ENCODE measurements around the gene IL4.

Gene IL4

DNA sequence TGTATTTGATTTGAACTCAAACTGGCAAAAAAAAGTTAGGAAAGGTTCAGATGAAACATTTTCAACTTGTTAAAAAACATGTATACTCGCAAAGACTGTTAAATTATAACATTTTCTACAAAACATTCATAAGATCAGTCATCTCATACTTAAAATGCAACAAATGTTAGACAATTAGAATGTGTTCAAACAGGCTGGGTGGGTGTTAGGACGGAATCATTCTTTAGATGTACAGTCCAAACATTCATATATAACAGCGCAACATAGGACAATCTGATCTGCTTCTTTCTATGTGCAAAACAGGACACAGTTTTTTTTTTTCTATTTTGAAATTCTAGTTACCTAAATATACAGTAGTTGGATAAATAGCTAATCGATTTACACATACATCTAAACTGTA lies 22.2 kb downstream of the IL4 start:
- no peak for DNase-seq (ENCODE audit: low spot score)

DNA sequence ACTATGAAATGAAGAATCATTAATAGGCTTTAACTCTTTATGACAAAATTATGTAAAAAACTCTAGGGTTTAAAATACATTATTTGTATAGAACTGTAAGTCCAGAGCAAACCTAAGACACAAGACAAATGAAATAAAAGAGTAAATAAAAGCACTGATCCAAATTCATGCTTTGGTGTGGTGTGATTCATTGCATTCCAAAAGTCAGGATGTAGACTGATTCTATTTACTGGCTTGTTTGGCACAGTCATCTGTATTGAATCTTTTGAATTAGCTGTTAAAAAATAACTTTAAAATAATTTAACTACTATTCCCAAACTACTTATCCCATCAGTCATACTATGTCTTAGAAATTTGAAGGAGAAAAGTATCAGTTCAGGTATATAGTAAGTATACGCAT lies 31.1 kb downstream of the IL4 start:
- DNase-seq (ENCODE audit: low spot score): no peak

DNA sequence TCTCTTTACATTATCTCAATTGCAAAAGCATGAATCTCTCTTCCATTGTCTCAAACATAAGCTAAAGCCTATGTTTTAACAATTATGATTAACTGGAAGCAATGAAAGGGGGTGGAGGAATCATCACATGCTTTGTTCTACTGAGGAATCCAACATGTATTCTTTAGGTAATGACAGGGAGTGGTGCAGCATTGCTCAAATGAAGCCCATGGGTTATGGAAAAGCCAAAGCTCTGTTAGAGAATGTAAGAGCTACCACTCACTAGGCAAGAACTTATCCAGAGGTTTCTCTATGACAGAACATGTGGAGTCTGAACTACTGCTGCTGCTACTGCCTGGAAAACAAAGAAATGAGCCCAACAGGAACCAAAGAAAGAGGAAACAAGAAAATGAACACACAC lies 34.9 kb downstream of the IL4 start:
- DNase-seq (ENCODE audit: low spot score): no peak

DNA sequence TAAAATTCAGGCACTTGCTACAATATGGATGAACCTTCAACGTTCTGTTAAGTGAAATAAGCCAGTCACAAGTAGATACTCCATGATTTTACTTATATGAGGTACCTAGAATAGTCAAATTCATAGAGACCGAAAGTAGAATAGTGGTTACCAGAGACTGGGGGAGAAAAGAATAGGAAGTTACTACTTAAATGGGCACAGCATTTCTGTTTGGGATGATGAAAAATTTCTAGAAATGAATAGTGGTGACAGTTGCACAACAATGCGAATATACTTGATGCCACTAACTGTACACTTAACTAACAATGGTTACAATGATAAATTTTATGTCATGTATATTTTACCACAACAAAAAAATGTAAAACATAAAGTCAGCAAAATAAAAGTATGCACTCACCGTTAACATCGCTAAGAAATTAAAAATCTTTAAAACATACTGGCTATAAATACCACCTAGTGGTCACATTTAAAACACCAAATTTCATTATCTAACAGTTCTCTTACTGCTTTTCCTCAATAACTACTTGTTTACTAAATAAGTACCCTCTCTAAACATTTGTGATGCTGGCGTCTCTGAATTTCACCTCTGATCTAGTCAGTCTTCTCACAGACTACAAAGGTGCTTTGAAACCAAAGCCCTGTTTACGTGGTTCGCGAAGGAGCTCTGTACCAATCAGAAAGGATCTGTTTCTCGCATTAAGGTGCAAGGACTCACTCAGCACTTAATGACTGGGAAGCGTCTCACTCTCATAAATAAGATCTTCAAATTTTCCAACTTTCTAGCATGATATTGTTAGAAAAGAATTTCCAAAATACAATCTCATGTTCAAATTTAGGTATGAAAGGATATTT lies 40.9 kb downstream of the IL4 start:
- no peak for DNase-seq (ENCODE audit: low spot score)

DNA sequence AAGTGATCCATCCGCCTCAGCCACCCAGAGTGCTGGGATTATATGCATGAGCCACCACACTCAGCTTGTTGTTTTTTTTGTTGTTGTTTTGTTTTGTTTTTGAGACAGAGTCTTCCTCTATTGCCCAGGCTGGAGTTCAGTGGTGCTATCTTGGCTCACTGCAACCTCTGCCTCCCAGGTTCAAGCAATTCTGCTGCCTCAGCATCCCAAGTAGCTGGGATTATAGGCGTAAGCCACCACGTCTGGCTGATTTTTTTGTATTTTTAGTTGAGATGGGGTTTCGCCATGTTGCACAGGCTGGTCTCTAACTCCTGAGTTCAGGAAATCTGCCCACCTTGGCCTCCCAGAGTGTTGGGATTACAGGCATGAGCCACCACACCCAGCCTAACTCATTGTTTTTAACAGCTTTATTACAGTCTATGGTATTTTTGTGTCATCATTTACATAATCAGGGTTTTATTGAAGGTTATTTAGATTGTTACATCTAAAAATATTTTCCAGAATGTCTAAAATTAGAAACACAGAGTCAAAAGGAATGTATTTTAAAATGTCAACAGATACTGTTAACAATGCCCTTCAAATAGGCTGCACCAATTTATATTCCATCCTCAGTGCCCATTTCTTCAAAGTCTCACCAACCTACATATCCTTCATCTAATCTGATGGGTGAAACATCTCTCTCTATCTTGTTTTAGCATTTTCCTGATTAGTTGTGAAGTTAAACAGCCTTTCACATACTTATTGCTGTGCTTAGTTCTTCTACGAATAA lies 44.9 kb downstream of the IL4 start:
- DNase-seq (ENCODE audit: low spot score): no peak

DNA sequence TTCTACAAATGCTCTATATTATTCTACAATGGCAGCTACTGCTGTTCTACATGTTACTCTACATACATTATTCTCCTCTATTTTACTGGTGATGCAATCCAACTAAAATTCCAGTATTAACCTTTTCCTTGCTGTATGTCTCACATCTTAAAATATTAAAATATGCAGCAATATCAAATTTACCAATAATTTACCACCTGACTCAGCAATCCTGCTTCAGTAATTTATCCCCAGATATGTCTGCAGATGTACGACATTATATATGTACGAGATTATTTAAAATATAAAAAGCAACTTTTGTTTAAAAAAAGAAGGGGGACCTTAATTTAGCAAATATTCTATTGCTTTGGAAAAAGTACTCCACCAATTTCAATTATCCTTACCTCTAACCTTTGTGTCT lies 52.0 kb downstream of the IL4 start:
- no peak for DNase-seq (ENCODE audit: low spot score)

DNA sequence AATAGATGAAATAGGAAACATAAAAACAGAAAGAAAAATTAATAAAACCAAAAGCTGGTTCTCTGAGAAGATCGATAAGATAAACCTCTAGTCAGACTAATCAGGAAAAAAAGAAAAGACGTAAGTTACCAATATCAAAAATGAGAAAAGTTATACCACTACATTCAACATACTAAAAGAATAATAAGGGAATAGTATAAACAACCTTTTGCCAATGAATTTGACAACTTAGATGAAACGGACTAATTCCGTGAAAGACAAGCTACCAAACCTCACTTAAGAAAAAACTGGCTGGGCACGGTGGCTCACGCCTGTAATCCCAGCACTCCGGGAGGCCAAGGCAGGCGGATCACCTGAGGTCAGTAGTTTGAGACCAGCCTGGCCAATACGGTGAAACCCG lies 56.1 kb downstream of the IL4 start:
- no peak for DNase-seq (ENCODE audit: low spot score)

All from putamen (tissue), 1 donor.